NCI-H2196 (cell line): Measurements from ENCODE around the gene CLEC2B.
"Not testable (repeated sequence)": the region's sequence is repeated elsewhere in the genome, so short reads cannot be mapped to it uniquely, and the experiment has no call there.

Source experiments
- DNase-seq: peaks from one replicate; lab custom pipeline; 2025; ENCODE audit not compliant: unreplicated experiment; lab: John Stamatoyannopoulos, UW

CLEC2B gene

DNA sequence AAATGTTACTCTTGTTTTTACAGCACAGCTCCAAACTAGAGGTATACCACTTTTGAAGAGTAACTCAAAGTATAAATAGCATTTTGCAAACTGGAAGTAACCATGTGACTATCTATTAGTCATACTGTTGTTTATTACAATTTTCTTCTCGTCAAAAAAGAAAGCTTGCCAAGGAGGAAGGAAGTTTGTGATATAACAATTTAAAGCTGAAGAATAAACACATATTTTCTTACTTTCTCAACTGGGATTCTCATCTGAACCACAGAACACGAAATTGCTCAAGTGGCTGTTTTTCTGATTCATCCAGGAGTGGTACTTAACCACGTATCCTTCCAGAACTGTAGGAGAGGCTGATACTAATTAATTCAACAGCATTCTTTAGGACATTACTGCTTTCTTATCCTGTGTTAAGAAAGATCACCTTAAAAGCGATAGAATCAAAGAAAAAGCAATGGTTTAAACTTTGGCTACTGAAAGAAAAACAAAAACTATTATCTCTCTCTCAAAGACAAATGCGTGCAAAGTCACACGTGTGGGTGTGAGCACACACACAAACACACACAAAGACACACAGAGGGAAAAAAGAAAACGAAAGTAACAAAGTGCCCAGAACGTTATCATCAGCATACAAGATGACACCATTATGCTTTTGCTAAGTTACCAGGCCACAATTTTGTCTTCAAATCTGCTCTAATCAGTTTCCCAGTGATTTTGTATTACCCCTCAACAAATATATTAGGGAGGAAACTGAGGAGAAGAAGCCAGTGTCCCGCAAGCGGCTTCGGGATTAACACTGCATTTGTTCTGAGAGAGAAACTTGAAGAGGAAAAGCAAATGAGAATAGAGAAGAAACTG lies at the start of gene CLEC2B:
Gene CLEC2B (minus strand): TSS at position 48 of the 855 bp plus-strand sequence.
- DNase-seq, result no peak

DNA sequence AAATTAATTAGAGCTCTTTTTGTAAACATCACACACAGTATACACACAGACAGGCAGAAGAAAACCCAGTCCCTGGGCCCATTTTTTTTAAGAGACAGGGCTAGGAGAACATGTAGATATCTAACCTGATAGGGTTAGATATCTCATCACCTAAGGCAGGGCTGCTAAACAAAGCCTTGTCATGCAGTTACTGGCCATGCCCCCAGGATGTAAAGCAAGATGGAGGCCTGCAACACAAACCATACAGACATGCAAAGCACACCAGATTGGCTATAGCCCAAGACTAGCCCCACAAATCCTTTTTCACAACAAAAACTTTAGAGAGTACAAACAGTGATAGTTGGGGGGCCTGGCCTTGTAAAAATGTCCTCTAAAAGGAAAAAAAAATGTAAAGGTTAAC lies 42.6 kb upstream of the CLEC2B start:
- no peak for DNase-seq

DNA sequence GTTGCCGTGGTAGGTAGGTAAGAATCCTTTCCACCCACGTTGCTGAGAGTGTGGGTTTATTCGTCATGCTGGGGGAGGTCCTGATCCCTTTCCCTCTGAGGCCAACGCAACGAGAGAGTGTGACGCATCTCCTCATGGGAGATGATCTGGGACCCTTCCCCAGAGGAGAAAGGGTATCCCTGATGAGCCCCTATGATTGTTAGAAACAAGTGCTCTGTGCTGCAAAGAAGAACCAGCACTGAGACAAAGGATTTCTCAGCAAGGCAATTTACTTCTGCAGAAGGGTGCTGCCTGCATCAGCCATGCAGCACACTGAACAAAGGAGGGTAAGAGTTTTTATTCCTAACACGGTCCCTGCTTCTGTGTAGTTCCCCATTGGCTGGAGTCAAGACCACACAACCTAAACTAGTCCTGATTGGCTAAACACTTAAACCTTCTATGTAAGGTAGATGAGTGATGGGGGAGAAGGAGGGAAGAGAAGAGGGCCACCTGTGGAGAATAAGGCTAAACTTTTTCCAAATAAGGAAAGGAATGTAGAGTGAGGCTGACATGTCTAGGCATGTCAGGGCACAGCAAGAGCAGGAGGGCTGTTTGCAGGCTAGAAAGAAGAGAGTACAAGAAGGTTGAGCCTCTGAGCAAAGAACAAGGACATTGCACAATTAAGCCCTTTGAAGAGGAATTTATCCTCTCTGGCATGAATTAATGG lies 41.7 kb upstream of the CLEC2B start:
- DNase-seq, result no peak

DNA sequence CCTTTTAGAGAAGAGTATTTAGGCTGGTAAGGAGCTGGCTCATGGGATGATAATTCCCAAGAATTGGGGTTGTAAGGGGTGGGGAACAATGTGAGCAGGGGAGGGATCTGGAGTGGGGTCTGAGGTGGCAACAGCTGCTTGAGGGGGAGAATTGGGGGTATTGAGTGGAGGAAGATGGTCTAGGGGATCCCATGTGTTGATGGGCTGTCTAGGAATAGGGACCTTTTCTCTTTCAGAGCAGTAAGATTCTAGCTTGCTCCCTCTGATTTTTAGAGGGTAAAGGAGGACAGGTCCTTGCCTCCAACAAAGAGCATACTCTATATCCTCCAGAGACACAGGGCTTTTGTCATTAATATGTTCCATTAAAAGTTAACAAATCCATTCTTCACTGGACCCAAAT lies 40.6 kb upstream of the CLEC2B start:
- DNase-seq, result no peak

DNA sequence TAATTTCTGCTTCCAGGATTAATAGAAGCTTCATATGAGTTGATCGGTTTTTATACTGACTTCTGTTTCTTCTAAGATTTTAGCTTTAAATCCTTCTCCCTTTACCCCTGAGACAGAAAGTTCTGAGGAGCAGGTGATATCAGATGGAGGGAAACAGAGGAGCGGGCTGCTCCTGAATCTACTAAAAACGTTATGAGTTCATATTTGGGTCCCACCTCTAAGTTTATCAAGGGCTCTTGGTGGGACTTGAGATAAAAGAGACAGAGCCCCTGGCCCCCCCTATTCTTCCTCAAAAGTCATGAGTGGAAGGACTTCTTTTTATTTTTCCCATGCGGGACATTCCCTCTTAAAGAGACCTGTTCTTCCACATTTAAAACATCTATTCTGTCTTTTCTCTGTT lies 39.2 kb upstream of the CLEC2B start:
- no peak for DNase-seq

DNA sequence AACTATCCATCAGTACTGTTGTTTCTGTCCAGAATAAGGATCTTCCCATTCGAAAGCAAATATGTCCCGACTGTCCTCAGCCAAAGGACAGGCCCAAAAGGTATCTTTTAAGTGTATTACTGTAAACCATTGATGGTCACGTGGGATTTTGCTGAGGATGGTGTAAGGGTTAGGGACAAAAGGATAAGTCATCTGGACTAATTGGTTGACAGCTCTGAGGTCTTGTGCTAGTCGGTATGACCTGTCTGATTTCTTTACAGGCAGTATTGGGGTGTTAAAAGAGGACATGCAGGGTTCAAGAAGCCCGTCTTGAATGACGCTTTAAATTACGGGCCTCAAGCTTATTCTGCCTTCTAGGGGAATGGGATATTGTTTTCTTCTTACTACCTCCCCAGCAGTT lies 38.6 kb upstream of the CLEC2B start:
- DNase-seq, result no peak

DNA sequence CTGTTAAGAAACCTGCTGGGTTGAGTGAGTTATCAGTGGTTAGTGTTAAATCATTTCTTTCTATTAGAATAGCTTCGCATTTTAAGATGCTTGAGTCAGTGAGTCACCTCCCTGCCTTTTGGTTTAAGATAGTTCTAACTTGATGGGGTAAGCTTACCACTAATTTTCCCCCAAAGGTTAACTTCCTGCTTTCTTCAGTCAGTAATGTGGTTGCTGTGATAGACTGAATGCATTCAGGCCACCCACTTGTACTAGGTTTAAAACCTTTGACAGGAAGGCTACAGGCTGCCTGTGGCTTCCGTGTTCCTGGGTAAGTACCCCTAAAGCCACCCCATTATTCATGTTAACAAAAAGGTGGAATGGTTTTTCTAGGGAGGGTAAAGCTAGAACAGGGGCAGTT lies 37.7 kb upstream of the CLEC2B start:
- DNase-seq, result no peak

DNA sequence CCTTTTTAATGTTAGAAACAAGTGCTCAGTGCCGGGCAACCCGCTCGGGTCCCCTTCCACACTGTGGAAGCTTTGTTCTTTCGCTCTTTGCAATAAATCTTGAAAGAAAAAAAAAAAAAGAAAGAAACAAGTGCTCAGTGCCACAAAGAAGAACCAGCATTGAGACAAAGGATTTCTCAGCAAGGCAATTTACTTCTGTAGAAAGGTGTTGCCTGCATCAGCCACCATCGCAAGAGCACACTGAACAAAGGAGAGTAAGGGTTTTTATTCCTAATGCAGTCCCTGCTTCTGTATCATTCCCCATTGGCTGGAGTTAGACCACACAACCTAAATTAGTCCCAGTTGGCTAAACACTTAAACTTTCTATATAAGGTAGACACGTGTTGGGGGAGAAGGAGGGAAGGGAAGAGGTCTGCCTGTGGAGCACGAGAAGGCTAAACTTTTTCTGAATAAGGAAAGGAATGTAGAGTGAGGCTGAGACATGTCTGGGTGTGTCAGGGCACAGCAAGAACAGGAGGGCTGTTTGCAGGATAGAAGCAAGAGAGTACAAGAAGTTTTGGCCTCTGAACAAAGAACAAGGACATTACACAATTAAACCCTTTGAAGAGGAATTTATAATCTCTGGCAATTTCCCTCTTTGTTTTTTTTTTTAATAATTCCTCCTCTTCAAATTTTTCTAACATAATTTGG lies 33.5 kb upstream of the CLEC2B start:
- DNase-seq, result no peak

DNA sequence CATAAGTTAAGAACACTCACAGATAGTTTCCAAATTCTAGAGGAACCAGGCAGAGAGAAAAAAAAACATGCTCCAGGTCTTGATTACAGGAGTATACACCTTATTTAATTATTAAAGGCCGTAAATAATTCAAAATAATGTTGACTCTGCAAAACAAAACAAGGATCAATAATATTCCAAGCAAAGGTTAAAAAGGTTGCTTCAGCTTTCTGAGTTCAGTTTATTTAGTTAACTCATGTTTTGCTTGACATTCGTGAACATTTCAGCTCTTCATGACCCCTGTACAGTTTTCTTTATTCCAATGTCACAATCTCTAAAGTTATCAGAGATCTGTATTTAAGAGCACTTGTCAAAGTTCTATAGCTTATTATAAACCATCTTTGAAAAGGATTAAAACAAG lies 31.8 kb upstream of the CLEC2B start:
- DNase-seq, result no peak

DNA sequence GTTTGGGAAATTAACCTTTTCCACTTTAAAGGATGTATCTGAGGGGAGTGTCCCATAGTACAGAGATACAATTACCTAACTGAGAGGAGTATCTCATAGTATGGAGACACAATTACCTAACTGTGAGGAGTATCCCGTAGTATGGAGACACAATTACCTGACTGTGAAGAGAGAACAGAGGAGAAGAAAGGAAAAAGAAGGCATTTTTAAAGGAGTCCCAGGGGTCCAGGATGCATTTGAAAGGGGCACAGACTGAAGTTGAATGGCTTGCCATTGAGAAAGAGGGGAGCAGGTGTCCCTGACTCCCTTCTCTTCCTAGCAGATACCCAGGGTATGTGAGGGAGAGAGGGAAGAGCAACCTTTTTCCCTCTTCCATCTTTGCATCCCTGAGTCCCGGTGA lies 30.1 kb upstream of the CLEC2B start:
- DNase-seq, result no peak

DNA sequence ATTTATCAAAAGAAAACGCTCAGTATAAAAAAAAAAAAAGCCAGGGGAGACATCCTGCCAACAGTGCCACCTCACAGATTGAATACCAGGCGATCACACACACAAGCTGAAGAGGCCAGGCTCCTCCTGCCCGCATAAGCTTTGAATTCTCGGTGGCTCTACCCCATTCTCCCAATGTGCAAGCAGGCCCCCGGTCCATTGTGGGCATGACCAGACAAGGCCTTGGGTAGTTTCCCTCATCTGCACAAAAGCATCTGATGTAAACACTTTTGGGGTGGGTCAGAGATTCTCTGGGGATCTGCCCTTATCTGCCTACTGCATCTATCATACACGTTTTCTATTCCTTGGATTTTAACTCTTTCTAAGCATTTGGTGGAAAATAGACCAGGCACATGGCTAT lies 28.4 kb upstream of the CLEC2B start:
- no peak for DNase-seq

DNA sequence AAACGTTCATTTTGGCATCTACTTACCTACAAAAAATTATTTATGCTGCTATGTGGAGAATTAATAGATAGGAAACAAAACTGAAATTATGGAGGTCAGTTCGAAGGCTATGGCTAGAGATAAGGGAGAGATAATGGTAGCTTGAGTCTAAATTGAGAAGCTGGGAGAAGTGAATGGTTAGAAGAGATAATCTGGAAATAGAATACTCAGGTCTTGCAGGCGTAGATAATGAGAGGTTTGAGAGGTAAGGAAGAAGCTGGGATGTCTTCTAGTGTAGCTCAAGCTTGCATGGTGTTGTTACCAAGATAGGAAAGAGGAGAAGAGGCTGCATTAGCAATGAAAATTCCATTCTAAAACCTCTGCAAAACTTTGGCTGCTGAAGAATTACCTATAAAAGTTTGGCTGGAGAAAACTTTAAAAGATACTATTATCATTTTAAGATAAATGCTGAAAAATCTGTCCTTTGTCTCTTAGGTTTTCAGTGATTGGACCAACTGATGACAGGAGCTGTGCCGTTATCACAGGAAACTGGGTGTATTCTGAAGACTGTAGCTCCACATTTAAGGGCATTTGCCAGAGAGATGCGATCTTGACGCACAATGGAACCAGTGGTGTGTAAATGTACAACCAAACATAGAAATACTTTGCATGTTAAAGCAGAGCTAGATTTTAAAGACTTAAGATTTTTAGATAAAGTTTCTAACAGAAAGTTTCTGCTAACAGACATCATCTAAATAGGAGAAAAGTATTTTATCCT lies 26.2 kb upstream of the CLEC2B start:
- no peak for DNase-seq

DNA sequence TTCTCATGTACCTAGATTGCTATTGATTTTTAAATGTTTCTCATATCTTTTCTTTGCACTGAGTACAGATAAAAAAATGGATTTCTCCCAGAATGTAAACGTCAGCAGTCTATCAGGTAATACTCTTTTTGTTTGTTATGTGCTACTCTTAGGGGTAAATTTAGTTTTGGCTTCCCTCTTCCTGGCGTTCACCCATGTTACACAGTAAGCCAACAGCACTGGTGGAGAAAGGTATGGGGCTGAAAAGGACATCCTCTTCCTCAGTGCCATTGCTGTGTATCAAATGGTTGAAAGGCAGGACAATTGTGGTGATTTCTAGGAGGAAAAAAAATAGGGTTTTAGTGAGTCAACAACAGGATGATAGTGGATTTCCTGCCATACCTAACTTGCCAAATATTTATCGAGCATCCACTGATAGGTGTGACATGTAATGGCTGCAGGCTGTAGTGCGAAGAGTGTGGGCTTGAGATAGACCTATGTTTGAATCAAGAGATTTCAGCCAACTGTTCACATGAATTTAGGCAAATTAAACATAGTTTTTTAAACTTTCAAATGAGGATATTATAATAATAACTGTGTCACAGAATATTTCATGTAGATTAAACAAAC lies 19.6 kb upstream of the CLEC2B start:
- DNase-seq, result no peak

DNA sequence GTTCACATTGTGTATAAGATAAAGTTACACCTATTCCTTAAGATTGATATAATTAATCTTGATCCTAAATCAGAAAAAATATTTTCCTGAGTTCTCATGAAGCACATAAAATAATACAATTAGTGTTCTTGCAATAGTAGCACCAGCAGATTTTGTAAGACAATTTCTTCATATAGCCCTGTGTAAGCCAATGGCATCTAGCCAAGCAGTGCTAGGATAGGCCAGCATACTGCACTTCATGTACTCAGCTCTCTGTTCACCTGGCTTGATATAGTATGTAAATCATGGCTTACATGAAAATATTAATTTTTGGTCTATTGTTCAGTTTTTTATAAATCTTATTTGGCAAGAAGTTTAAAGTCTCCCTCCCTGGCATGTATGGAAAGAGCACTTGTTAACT lies 14.0 kb upstream of the CLEC2B start:
- DNase-seq, result no peak

DNA sequence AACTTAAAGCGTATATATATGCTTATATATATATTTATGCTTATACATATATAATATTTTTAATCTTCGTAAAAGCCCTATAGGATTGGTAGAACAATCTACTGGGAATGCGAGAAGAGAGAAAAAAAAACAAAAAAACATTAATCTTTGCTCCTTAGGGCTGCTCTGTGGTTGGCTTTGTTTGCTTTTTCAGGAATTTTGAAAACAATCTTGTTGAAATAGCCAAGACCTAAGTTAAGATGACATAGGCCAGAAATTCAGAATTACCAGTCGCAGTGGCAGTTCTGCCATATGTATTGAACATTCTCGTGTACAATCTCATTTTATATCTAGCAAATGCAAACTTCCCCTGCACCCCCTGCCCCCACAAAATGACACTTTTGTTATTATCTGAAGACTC lies 12.8 kb upstream of the CLEC2B start:
- no peak for DNase-seq

DNA sequence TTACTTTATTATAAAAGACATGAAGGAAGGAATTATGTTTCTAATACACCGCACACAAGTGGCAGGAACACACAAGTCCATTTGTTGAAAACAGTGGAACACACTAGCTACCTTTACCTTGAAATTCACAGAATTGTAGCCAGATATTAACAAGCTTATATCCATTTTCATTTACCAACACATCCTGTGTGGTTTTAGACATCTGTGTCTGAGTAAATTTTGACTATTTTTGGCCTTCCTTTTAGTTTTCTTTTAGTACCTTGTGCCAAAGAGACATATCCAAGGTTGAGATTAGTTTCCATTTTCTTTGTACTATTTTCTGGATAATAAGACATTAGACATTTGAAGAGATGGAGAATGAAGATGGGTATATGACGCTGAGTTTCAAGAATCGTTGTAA lies 12.1 kb upstream of the CLEC2B start, which contains the start of gene KLRF2:
Gene KLRF2 (plus strand): TSS at position 244 of the 400 bp plus-strand sequence. CDS start 107 bp downstream, at position 351.
- no peak for DNase-seq

DNA sequence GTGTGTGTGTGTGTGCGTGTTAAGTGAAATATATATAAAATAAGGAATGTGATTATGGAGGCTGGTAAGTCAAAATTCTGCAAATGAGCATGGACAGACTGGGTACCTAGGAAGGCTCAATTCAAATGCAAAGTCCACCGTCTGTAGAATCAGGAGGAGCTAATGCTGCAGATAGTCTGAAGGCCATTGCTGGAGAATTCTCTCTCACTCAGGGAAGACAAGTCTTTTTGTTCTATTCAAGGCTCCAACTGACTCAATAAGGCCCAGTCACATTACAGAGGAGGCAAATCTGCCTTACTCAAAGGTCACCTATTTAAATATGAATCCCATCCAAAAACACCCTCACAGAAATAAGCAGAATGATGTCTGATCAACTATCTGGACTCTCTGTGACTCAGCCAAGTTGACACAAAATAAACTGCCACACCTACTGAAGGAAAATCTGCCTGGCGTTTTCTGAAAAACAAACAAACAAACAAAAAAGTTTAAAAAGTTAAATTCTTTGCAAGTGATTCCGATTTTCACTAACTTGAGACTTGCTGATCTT lies 11.5 kb upstream of the CLEC2B start:
- DNase-seq, result no peak

DNA sequence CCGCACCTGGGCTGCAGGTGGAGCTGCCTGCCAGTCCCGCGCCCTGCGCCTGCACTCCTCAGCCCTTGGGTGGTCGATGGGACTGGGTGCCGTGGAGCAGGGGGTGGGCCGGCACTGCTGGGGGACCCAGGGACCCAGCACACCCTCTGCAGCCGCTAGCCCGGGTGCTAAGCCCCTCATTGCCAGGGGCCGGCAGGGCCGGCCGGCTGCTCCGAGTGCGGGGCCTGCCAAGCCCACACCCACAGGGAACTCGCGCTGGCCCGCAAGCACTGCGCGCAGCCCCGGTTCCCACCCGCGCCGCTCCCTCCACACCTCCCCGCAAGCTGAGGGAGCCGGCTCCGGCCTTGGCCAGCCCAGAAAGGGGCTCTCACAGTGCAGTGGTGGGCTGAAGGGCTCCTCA lies 7.0 kb upstream of the CLEC2B start:
- DNase-seq, result not testable (repeated sequence)

DNA sequence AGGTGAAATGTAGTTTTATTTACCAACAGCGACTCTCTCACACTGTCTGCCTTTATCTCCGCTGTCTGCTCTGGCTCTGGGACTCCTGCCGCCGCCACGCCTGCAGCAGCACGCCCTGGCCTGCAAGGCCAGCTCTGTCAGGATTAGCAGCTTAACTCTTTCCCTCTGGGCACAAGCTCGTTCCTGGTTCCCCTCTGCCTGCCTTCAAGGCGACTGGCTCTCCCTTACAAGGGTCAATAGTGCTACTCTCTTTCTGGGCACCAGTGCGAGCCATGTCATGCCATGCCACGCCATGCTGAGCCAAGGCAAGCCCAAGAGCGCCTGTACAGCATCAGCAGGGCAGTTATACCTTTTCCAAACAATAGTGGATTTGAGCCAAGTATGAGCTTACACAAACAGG lies 3.6 kb upstream of the CLEC2B start:
- DNase-seq, result no peak

DNA sequence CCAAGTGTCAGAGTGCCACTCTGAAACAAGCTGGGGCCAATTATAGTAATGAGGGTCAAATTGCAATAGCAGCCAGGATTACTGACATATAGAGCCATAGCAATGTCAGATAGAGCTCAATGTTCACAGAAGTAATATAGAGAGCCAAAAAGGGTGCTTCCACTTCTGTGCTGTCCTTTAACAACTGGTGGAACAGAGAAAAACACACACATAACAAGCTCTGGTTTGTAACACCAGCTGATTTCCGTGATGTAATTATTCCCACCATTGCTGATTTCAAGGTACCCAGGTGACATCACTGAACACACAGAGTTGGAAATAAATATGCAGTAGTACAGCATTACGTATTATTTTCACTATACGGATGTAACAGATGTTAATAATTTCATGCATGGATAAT lies 3.0 kb upstream of the CLEC2B start:
- DNase-seq, result no peak
